OCI-LY7 (cell line): ENCODE results near the gene APPL2.

Source experiments
- EZH2phosphoT487 ChIP-seq: fragments of 200-600 bp; sonication (generic); IDR thresholded peaks from 2 replicates; pipeline ENCODE4 v1.6.1; 2018; ENCODE audit warnings: low read depth, borderline replicate concordance, mild to moderate bottlenecking, mixed run types, antibody characterized with exemption, low read length, moderate library complexity, mixed read lengths
- TF ChIP-seq, protein P1 (sequence below): fragments of 200-600 bp; sonication (generic); conservative IDR thresholded peaks from 2 replicates; pipeline ENCODE4 v1.5.1; 2014; ENCODE audit warnings: mild to moderate bottlenecking, antibody characterized with exemption, low read length, moderate library complexity, mixed read lengths

DNA sequence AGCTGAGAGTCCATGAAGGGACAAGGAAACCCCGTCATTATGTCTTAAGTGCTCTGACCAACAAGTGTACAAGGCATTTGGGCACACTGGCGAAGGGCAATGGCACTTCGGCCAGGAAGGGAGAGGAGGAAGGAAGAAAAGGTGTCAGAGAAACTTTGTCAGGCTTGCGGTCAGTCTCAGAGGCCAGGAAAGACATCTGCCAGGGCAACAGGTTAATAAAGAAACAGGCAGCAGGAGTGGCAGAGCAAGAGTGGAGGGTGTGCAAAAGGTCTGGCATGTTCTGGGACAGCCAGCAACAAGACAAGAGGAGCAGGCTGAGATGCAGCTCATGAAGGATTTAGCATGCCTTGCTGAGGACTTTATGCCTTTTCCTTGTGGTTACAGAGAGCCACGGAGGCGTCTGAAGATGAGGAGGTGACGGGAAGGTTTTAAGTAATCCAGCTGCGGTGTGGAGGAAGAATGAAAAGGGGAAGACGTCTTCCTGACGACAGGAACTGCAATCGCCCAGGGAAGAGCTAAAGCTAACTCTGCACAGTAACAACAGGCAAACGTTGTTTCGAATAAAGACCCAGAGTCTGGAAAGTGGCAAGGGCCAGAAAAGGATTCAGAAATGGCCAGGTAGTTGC lies 13.1 kb downstream of the APPL2 start:
- TF ChIP-seq, protein P1, sequence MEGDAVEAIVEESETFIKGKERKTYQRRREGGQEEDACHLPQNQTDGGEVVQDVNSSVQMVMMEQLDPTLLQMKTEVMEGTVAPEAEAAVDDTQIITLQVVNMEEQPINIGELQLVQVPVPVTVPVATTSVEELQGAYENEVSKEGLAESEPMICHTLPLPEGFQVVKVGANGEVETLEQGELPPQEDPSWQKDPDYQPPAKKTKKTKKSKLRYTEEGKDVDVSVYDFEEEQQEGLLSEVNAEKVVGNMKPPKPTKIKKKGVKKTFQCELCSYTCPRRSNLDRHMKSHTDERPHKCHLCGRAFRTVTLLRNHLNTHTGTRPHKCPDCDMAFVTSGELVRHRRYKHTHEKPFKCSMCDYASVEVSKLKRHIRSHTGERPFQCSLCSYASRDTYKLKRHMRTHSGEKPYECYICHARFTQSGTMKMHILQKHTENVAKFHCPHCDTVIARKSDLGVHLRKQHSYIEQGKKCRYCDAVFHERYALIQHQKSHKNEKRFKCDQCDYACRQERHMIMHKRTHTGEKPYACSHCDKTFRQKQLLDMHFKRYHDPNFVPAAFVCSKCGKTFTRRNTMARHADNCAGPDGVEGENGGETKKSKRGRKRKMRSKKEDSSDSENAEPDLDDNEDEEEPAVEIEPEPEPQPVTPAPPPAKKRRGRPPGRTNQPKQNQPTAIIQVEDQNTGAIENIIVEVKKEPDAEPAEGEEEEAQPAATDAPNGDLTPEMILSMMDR = no peak
- no peak for TF ChIP-seq EZH2phosphoT487
